ENCODE measurements around the gene TRNT1. TPM values are rescaled to one million over a fixed set of nuclear protein-coding genes. Genes with fewer than 3 reads are reported as not detected.

The TRNT1 gene
- total and polyA plus RNA-seq, 4 donors: 8.6 to 30.0 (median 21.7) TPM

GRCh38 chr3:3157484-3157883 lies 30.7 kb downstream of the TRNT1 start:
- Histone ChIP-seq H3K4me1 (ENCODE audit: control insufficient read depth in 1 of 2, insufficient read depth in 2 of 2, low read length in 2 of 2) (peaks cover 0 to 2% of the 10 kb centered on the region in 2 donors), H3K4me3 (ENCODE audit: low read length in 2 of 2) (no peak overlapping the region), H3K36me3 (ENCODE audit: control insufficient read depth in 1 of 2, insufficient read depth in 2 of 2, low read length in 1 of 2) (peaks cover 0 to 2% of the 10 kb centered on the region in 2 donors), H3K27me3 (ENCODE audit: control insufficient read depth in 1 of 2, insufficient read depth in 2 of 2, low read length in 1 of 2) (no peaks in the 10 kb centered on the region), H3K27ac (ENCODE audit: low read depth in 1 of 2, low read length in 2 of 2) (no peak overlapping the region), H3K9me3 (ENCODE audit: control insufficient read depth, low read length) (no peaks in the 10 kb centered on the region)
- intact Hi-C loops (cut with DNase I): no loop called here
- WGBS, 2 donors: 90% methylated on average over 8 of the region's 8 CpGs
- DNase-seq (no peak), ATAC-seq (ENCODE audit: low FRiP score) (no peak)

GRCh38 chr3:3160826-3161225 lies 34.1 kb downstream of the TRNT1 start:
- peak overlapping the region in 1 of 2 donors; percentile 57 for H3K27ac ChIP-seq (ENCODE audit: low read depth in 1 of 2, low read length in 2 of 2)
- ATAC-seq (ENCODE audit: low FRiP score) (no peak), DNase-seq (no peak)
- no peaks in the 10 kb centered on the region for H3K27me3 ChIP-seq (ENCODE audit: control insufficient read depth in 1 of 2, insufficient read depth in 2 of 2, low read length in 1 of 2)
- H3K9me3 ChIP-seq (ENCODE audit: control insufficient read depth, low read length): no peaks in the 10 kb centered on the region
- H3K4me1 ChIP-seq (ENCODE audit: control insufficient read depth in 1 of 2, insufficient read depth in 2 of 2, low read length in 2 of 2): peaks cover 0 to 2% of the 10 kb centered on the region in 2 donors
- peaks cover 2 to 5% of the 10 kb centered on the region in 2 donors for H3K36me3 ChIP-seq (ENCODE audit: control insufficient read depth in 1 of 2, insufficient read depth in 2 of 2, low read length in 1 of 2)
- no peak overlapping the region for H3K4me3 ChIP-seq (ENCODE audit: low read length in 2 of 2)
- intact Hi-C loops (cut with DNase I): no loop called here
- WGBS, 2 donors: 3 to 7% methylated on average over 2 of the region's 2 CpGs

GRCh38 chr3:3165241-3165640 lies 38.5 kb downstream of the TRNT1 start:
- peaks cover 0 to 2% of the 10 kb centered on the region in 2 donors for H3K4me1 ChIP-seq (ENCODE audit: control insufficient read depth in 1 of 2, insufficient read depth in 2 of 2, low read length in 2 of 2)
- WGBS, 2 donors: 66% methylated on average over 3 of the region's 3 CpGs
- no peaks in the 10 kb centered on the region for H3K27me3 ChIP-seq (ENCODE audit: control insufficient read depth in 1 of 2, insufficient read depth in 2 of 2, low read length in 1 of 2)
- H3K4me3 ChIP-seq (ENCODE audit: low read length in 2 of 2): no peak overlapping the region
- no peaks in the 10 kb centered on the region for H3K9me3 ChIP-seq (ENCODE audit: control insufficient read depth, low read length)
- peaks cover 5% of the 10 kb centered on the region in 2 donors for H3K36me3 ChIP-seq (ENCODE audit: control insufficient read depth in 1 of 2, insufficient read depth in 2 of 2, low read length in 1 of 2)
- DNase-seq: no peak
- ATAC-seq (ENCODE audit: low FRiP score): no peak
- H3K27ac ChIP-seq (ENCODE audit: low read depth in 1 of 2, low read length in 2 of 2): no peak overlapping the region
- intact Hi-C loops (cut with DNase I): no loop called here

GRCh38 chr3:3165650-3166049 lies 38.9 kb downstream of the TRNT1 start:
- DNase-seq (no peak), ATAC-seq (ENCODE audit: low FRiP score) (no peak)
- intact Hi-C loops (cut with DNase I): no loop called here
- no peaks in the 10 kb centered on the region for H3K27me3 ChIP-seq (ENCODE audit: control insufficient read depth in 1 of 2, insufficient read depth in 2 of 2, low read length in 1 of 2)
- no peak overlapping the region for H3K4me3 ChIP-seq (ENCODE audit: low read length in 2 of 2)
- WGBS, 2 donors: 94 to 97% methylated on average over 3 of the region's 3 CpGs
- peaks cover 0 to under 1% of the 10 kb centered on the region in 2 donors for H3K4me1 ChIP-seq (ENCODE audit: control insufficient read depth in 1 of 2, insufficient read depth in 2 of 2, low read length in 2 of 2)
- no peak overlapping the region for H3K27ac ChIP-seq (ENCODE audit: low read depth in 1 of 2, low read length in 2 of 2)
- peaks cover 5% of the 10 kb centered on the region in 2 donors for H3K36me3 ChIP-seq (ENCODE audit: control insufficient read depth in 1 of 2, insufficient read depth in 2 of 2, low read length in 1 of 2)
- no peaks in the 10 kb centered on the region for H3K9me3 ChIP-seq (ENCODE audit: control insufficient read depth, low read length)

- peaks cover 7 to 12% of the 10 kb centered on the region in 2 donors for H3K36me3 ChIP-seq (ENCODE audit: control insufficient read depth in 1 of 2, insufficient read depth in 2 of 2, low read length in 1 of 2)
- intact Hi-C loops (cut with DNase I): no loop called here
- DNase-seq (no peak), ATAC-seq (ENCODE audit: low FRiP score) (no peak)
- WGBS, 2 donors: 54 to 56% methylated on average over 5 of the region's 5 CpGs
- H3K4me1 ChIP-seq (ENCODE audit: control insufficient read depth in 1 of 2, insufficient read depth in 2 of 2, low read length in 2 of 2): no peaks in the 10 kb centered on the region
- H3K4me3 ChIP-seq (ENCODE audit: low read length in 2 of 2): no peak overlapping the region
- H3K27ac ChIP-seq (ENCODE audit: low read depth in 1 of 2, low read length in 2 of 2): no peak overlapping the region
- no peaks in the 10 kb centered on the region for H3K27me3 ChIP-seq (ENCODE audit: control insufficient read depth in 1 of 2, insufficient read depth in 2 of 2, low read length in 1 of 2)
- no peaks in the 10 kb centered on the region for H3K9me3 ChIP-seq (ENCODE audit: control insufficient read depth, low read length)
These were observed 44.3 kb downstream of the TRNT1 start for GRCh38 chr3:3170998-3171397.

GRCh38 chr3:3172627-3173026 lies 45.9 kb downstream of the TRNT1 start:
- Histone ChIP-seq H3K4me3 (ENCODE audit: low read length in 2 of 2) (no peak overlapping the region), H3K27me3 (ENCODE audit: control insufficient read depth in 1 of 2, insufficient read depth in 2 of 2, low read length in 1 of 2) (no peaks in the 10 kb centered on the region), H3K9me3 (ENCODE audit: control insufficient read depth, low read length) (no peaks in the 10 kb centered on the region), H3K4me1 (ENCODE audit: control insufficient read depth in 1 of 2, insufficient read depth in 2 of 2, low read length in 2 of 2) (no peaks in the 10 kb centered on the region), H3K36me3 (ENCODE audit: control insufficient read depth in 1 of 2, insufficient read depth in 2 of 2, low read length in 1 of 2) (peaks cover 7 to 12% of the 10 kb centered on the region in 2 donors), H3K27ac (ENCODE audit: low read depth in 1 of 2, low read length in 2 of 2) (no peak overlapping the region)
- intact Hi-C loops (cut with DNase I): no loop called here
- ATAC-seq (ENCODE audit: low FRiP score) (no peak), DNase-seq (no peak)
- 62 to 70% methylated on average over 1 of the region's 1 CpG for WGBS, 2 donors

- no peaks in the 10 kb centered on the region for H3K9me3 ChIP-seq (ENCODE audit: control insufficient read depth, low read length)
- no peak for DNase-seq
- H3K4me3 ChIP-seq (ENCODE audit: low read length in 2 of 2): peak overlapping the region in 1 of 2 donors; percentile 97
- ATAC-seq (ENCODE audit: low FRiP score): no peak
- 56 to 57% methylated on average over 10 of the region's 10 CpGs for WGBS, 2 donors
- no peaks in the 10 kb centered on the region for H3K27me3 ChIP-seq (ENCODE audit: control insufficient read depth in 1 of 2, insufficient read depth in 2 of 2, low read length in 1 of 2)
- peaks cover 0 to 6% of the 10 kb centered on the region in 2 donors for H3K4me1 ChIP-seq (ENCODE audit: control insufficient read depth in 1 of 2, insufficient read depth in 2 of 2, low read length in 2 of 2)
- peaks cover 3% of the 10 kb centered on the region in 2 donors for H3K36me3 ChIP-seq (ENCODE audit: control insufficient read depth in 1 of 2, insufficient read depth in 2 of 2, low read length in 1 of 2)
- no peak overlapping the region for H3K27ac ChIP-seq (ENCODE audit: low read depth in 1 of 2, low read length in 2 of 2)
- intact Hi-C loops (cut with DNase I): loop anchor here in 1 of 2 donors (5.0 kb wide), 1 partner anchor 51 kb away; the partner anchor contains the start of gene TRNT1
These were observed 51.2 kb downstream of the TRNT1 start for GRCh38 chr3:3177861-3178497.

GRCh38 chr3:3178498-3179328 lies 52.0 kb downstream of the TRNT1 start:
- H3K9me3 ChIP-seq (ENCODE audit: control insufficient read depth, low read length): no peaks in the 10 kb centered on the region
- H3K27ac ChIP-seq (ENCODE audit: low read depth in 1 of 2, low read length in 2 of 2): peak overlapping the region in 1 of 2 donors; percentile 11
- intact Hi-C loops (cut with DNase I): loop anchor here in 1 of 2 donors (5.0 kb wide), 1 partner anchor 51 kb away; the partner anchor contains the start of gene TRNT1
- ATAC-seq (ENCODE audit: low FRiP score) (no peak), DNase-seq (no peak)
- H3K4me1 ChIP-seq (ENCODE audit: control insufficient read depth in 1 of 2, insufficient read depth in 2 of 2, low read length in 2 of 2): peaks cover 0 to 6% of the 10 kb centered on the region in 2 donors
- H3K27me3 ChIP-seq (ENCODE audit: control insufficient read depth in 1 of 2, insufficient read depth in 2 of 2, low read length in 1 of 2): no peaks in the 10 kb centered on the region
- peak overlapping the region; percentile 61 to 97 for H3K4me3 ChIP-seq (ENCODE audit: low read length in 2 of 2)
- 23 to 26% methylated on average over 16 of the region's 16 CpGs for WGBS, 2 donors
- peaks cover 3% of the 10 kb centered on the region in 2 donors for H3K36me3 ChIP-seq (ENCODE audit: control insufficient read depth in 1 of 2, insufficient read depth in 2 of 2, low read length in 1 of 2)
